Liver (tissue), 9 donors: ENCODE results near the gene HOXD1. TPM values are rescaled to one million over a fixed set of nuclear protein-coding genes. Genes with fewer than 3 reads are reported as not detected.

Experiments used
- DNase-seq: peaks from one replicate; pipeline ENCODE4 v3.0.0-alpha.2; 2017; ENCODE audit warnings: low spot score
- H3K27ac ChIP-seq, 2 donors: one replicate each; pipeline ENCODE4 v1.7.0; 2013; ENCODE audit warnings: inconsistent platforms in 2 of 2, low read length in 2 of 2, control low read depth in 1 of 2, low read depth in 1 of 2, mild to moderate bottlenecking in 1 of 2
- H3K27me3 ChIP-seq, 4 donors: one replicate each; pipeline versions ENCODE4 v1.6.1 to v1.7.0; 2013; ENCODE audit warnings: low read length in 3 of 4, inconsistent platforms in 1 of 4, mild to moderate bottlenecking in 1 of 4, moderate library complexity in 1 of 4; ENCODE audit not compliant: control insufficient read depth in 4 of 4, insufficient read depth in 4 of 4
- H3K36me3 ChIP-seq, 4 donors: one replicate each; pipeline versions ENCODE4 v1.6.1 to v1.7.0; 2013; ENCODE audit warnings: low read length in 3 of 4, mild to moderate bottlenecking in 3 of 4, low read depth in 1 of 4, moderate library complexity in 1 of 4; ENCODE audit not compliant: control insufficient read depth in 4 of 4, insufficient read depth in 3 of 4
- H3K4me1 ChIP-seq, 4 donors: one replicate each; pipeline versions ENCODE4 v1.6.1 to v1.7.0; 2013; ENCODE audit warnings: low read length in 3 of 4, mild to moderate bottlenecking in 3 of 4, moderate library complexity in 1 of 4; ENCODE audit not compliant: control insufficient read depth in 4 of 4, insufficient read depth in 4 of 4
- H3K4me3 ChIP-seq, 3 donors: one replicate each; pipeline versions ENCODE4 v1.6.1 to v1.7.0; 2013; ENCODE audit warnings: low read length in 3 of 3, control low read depth in 1 of 3, low read depth in 1 of 3, mild to moderate bottlenecking in 1 of 3
- H3K9ac ChIP-seq, 2 donors: one replicate each; pipeline ENCODE4 v1.7.0; 2013; ENCODE audit warnings: low read length in 2 of 2, mild to moderate bottlenecking in 2 of 2, moderate library complexity in 2 of 2, control low read depth in 1 of 2, low read depth in 1 of 2
- H3K9me3 ChIP-seq, 4 donors: one replicate each; pipeline versions ENCODE4 v1.6.1 to v1.7.0; 2013; ENCODE audit warnings: low read length in 3 of 4; ENCODE audit not compliant: control insufficient read depth in 4 of 4
- CTCF ChIP-seq: fragments of 150-350 bp; IDR thresholded peaks from 2 replicates; pipeline ENCODE4 v1.5.1; 2017; ENCODE audit warnings: improper control_type of control experiment, low read depth, low read length; ENCODE audit not compliant: missing input control
- GABPA ChIP-seq, 2 donors: IDR thresholded peaks in 1 of 2; conservative IDR thresholded peaks in 1 of 2; 2 replicates each; pipeline ENCODE4 v1.6.1; 2016; ENCODE audit warnings: antibody characterized with exemption in 2 of 2, mild to moderate bottlenecking in 1 of 2, moderate library complexity in 1 of 2
- HNF4A ChIP-seq, 2 donors: conservative IDR thresholded peaks; 2 replicates each; pipeline ENCODE4 v1.6.1; 2016; ENCODE audit warnings: antibody characterized with exemption in 2 of 2, mild to moderate bottlenecking in 2 of 2
- HNF4G ChIP-seq: IDR thresholded peaks from 2 replicates; pipeline ENCODE4 v1.6.1; 2016; ENCODE audit warnings: antibody characterized with exemption
- JUND ChIP-seq, 2 donors: IDR thresholded peaks; 2 replicates each; pipeline ENCODE4 v1.6.1; 2016; ENCODE audit warnings: antibody characterized with exemption in 2 of 2
- NR2F2 ChIP-seq: IDR thresholded peaks from 2 replicates; pipeline ENCODE4 v1.6.1; 2016; ENCODE audit warnings: antibody characterized with exemption
- RAD21 ChIP-seq, 2 donors: IDR thresholded peaks; 2 replicates each; pipeline ENCODE4 v1.6.1; 2016; ENCODE audit warnings: antibody characterized with exemption in 2 of 2, mild to moderate bottlenecking in 2 of 2
- SP1 ChIP-seq: IDR thresholded peaks from 2 replicates; pipeline ENCODE4 v1.6.1; 2018; ENCODE audit warnings: antibody characterized with exemption, mild to moderate bottlenecking
- WGBS: extraction: QIAGEN DNeasy Blood & Tissue Kit; methylation state at CpG from one replicate; pipeline ENCODE4 v1.1.7; 2013; 5-methylcytosine and 5-hydroxymethylcytosine counted together
- polyA plus RNA-seq, 2 donors: library from polyadenylated mRNA; stranded (reverse) in 1 of 2; unstranded in 1 of 2; fragments of 200-250 nt in 1 of 2; fragments of >200 nt in 1 of 2; fragmentation: Nextera tagmentation in 1 of 2; extraction: Ambion mirVana in 1 of 2; gene quantifications; one replicate each; pipeline versions ENCODE4 v1.2.1 to v1.2.3, GENCODE V29; 2013 to 2015
- total RNA-seq, 2 donors: library from RNA; depleted of rRNA; stranded (reverse); fragments of >200 nt; gene quantifications; one replicate each; pipeline ENCODE4 v1.2.3, GENCODE V29; 2014
- TF ChIP-seq, protein P1 (sequence below): IDR thresholded peaks from 2 replicates; pipeline ENCODE4 v1.6.1; 2016; ENCODE audit warnings: antibody characterized with exemption
- TF ChIP-seq, protein P2 (sequence below): IDR thresholded peaks from 2 replicates; pipeline ENCODE4 v1.6.1; 2016; ENCODE audit warnings: antibody characterized with exemption
- TF ChIP-seq, protein P3 (sequence below): IDR thresholded peaks from 2 replicates; pipeline ENCODE4 v1.6.1; 2016; ENCODE audit warnings: antibody characterized with exemption, mild to moderate bottlenecking
- donor health status: healthy.
- donor health status: healthy.
- donor health status: healthy.
- donor health status: healthy.
- donor health status: healthy.

The HOXD1 gene
- total and polyA plus RNA-seq, 4 donors, result not detected

- DNase-seq, result no peak
- Histone ChIP-seq H3K9me3 (no peaks in the 10 kb centered on the region), H3K9ac (no peak overlapping the region), H3K4me3 (peak overlapping the region in 2 of 3 donors; percentile 59 to 60), H3K36me3 (no peaks in the 10 kb centered on the region), H3K27me3 (peaks cover 4 to 32% (median 13%) of the 10 kb centered on the region in 4 donors), H3K27ac (no peak overlapping the region), H3K4me1 (peaks cover 19 to 27% (median 25%) of the 10 kb centered on the region in 4 donors)
- TF ChIP-seq, protein P1, sequence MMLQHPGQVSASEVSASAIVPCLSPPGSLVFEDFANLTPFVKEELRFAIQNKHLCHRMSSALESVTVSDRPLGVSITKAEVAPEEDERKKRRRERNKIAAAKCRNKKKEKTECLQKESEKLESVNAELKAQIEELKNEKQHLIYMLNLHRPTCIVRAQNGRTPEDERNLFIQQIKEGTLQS, result no peak
- TF ChIP-seq, protein P2, sequence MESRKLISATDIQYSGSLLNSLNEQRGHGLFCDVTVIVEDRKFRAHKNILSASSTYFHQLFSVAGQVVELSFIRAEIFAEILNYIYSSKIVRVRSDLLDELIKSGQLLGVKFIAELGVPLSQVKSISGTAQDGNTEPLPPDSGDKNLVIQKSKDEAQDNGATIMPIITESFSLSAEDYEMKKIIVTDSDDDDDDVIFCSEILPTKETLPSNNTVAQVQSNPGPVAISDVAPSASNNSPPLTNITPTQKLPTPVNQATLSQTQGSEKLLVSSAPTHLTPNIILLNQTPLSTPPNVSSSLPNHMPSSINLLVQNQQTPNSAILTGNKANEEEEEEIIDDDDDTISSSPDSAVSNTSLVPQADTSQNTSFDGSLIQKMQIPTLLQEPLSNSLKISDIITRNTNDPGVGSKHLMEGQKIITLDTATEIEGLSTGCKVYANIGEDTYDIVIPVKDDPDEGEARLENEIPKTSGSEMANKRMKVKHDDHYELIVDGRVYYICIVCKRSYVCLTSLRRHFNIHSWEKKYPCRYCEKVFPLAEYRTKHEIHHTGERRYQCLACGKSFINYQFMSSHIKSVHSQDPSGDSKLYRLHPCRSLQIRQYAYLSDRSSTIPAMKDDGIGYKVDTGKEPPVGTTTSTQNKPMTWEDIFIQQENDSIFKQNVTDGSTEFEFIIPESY, result no peak
- TF ChIP-seq HNF4A (conservative IDR thresholded peaks at IDR 0.05), result no peak
- no peak for TF ChIP-seq CTCF
- no peak for TF ChIP-seq SP1
- no peak for TF ChIP-seq GABPA (IDR thresholded peaks at IDR 0.05 in 1 of 2, conservative IDR thresholded peaks at IDR 0.05 in 1 of 2)
- no peak for TF ChIP-seq JUND (IDR thresholded peaks at IDR 0.05)
- no peak for TF ChIP-seq NR2F2
- TF ChIP-seq, protein P3, sequence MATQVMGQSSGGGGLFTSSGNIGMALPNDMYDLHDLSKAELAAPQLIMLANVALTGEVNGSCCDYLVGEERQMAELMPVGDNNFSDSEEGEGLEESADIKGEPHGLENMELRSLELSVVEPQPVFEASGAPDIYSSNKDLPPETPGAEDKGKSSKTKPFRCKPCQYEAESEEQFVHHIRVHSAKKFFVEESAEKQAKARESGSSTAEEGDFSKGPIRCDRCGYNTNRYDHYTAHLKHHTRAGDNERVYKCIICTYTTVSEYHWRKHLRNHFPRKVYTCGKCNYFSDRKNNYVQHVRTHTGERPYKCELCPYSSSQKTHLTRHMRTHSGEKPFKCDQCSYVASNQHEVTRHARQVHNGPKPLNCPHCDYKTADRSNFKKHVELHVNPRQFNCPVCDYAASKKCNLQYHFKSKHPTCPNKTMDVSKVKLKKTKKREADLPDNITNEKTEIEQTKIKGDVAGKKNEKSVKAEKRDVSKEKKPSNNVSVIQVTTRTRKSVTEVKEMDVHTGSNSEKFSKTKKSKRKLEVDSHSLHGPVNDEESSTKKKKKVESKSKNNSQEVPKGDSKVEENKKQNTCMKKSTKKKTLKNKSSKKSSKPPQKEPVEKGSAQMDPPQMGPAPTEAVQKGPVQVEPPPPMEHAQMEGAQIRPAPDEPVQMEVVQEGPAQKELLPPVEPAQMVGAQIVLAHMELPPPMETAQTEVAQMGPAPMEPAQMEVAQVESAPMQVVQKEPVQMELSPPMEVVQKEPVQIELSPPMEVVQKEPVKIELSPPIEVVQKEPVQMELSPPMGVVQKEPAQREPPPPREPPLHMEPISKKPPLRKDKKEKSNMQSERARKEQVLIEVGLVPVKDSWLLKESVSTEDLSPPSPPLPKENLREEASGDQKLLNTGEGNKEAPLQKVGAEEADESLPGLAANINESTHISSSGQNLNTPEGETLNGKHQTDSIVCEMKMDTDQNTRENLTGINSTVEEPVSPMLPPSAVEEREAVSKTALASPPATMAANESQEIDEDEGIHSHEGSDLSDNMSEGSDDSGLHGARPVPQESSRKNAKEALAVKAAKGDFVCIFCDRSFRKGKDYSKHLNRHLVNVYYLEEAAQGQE, result no peak
- no peak for TF ChIP-seq RAD21 (IDR thresholded peaks at IDR 0.05)
- TF ChIP-seq HNF4G, result no peak
- 6% methylated on average over 98 of the region's 98 CpGs for WGBS
These were observed 559 bp downstream of the HOXD1 start for GRCh38 chr2:176188774-176189680.
